ENCODE results near the gene PMM2.
"Not testable (repeated sequence)": the region's sequence is repeated elsewhere in the genome, so short reads cannot be mapped to it uniquely, and the experiment has no call there.

The PMM2 gene

DNA sequence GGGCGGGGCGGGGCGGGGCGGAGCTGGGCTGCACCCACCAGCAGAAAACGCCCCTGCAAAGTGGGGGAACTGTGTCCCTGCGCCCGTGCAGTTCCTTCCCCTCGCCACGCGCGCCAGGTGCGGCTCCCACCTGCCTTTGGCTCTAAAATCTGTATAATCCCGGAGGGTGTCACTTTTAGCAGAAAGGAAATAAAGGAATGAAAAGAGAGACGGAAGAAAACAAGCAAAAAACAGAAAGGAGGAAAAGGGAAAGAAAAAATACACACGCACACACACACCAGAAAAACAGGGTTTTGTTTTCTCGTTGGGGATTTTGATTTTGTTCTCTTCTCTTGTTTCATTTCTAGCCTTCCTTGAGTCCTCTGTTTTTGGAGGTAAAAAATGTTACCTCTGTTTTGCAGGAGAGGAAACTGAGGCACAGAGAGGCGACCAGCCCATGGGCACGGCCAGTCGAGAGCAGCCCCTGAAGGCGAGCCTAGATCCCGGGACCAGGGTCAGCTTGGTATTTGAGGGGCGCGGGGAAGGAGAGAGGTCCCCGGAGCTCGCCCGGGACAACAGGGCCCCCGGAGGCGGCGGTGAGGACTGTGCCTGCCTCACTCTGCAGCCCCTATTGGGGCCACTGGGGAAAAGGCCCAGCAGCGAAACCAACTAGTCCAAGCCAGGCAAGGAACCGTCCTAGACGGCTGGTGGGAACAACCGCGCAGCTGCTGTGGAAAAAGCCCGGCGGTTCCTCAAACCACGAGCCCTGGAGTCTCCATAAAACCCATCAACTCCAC lies 71.8 kb downstream of the PMM2 start:
- no peak for DNase-seq

- DNase-seq: not testable (repeated sequence)
Measured at GRCh38 chr16:8869988-8870241, 72.3 kb downstream of the PMM2 start.

GRCh38 chr16:8872071-8872470 lies 74.4 kb downstream of the PMM2 start:
- no peak for DNase-seq

GRCh38 chr16:8872967-8873865 lies 75.6 kb downstream of the PMM2 start:
- no peak for DNase-seq

- DNase-seq: not testable (repeated sequence)
Measured at GRCh38 chr16:8873866-8874195, 76.2 kb downstream of the PMM2 start.

DNA sequence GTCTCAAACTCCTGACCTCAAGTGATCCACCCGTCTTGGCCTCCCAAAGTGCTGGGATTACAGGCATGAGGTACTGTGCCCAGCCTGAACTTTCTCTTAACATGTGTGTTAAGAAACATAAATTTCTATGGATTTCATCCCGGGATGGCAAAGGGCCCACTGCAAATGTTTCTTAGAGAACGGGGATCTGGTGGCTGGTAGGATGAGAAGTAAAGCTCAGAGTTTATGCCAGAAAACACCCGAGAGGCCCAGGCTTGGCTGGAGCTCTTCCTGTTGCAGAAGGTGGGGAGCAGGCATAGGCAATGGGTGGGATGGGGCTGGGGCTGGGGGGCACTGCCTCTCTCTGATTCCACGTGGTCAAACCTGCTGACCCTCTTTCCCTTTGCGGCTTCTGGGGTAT lies 76.7 kb downstream of the PMM2 start:
- DNase-seq: no peak

GRCh38 chr16:8875317-8875716 lies 77.7 kb downstream of the PMM2 start:
- not testable (repeated sequence) for DNase-seq

GRCh38 chr16:8877894-8878522 lies 80.4 kb downstream of the PMM2 start:
- DNase-seq: no peak

- no peak for DNase-seq
Measured at GRCh38 chr16:8878523-8878911, 80.9 kb downstream of the PMM2 start.

GRCh38 chr16:8880839-8881510 lies 83.3 kb downstream of the PMM2 start:
- no peak for DNase-seq

DNA sequence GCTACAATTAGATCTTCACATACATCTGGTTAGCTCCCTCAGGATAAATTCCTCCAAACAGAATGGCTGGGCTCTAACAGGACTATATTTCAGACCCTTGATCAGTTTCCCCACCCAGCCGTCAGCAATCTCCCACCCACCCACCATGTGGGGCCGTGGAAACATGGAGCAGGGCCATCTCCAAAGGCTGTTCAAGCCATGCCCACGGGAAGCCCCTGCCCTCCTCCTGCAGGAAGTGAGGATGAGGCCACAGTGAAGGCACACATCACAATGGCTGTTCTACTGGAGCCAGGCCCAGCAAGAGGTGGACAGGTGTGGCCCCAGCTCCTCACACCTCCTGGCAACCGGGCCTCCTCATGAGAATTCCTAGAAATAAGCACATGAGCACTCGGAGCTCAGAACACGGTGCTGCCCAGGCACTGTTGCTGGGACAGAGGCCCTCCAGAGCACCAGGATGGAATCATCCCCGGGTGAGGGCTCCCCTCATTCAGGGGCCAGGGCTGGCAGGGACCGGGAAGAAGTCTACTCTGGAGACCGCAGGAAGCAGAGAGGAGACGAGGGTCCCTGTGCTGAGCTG lies 84.5 kb downstream of the PMM2 start, which contains the start of gene LITAFD:
LITAFD (plus strand) TSS at position 311 of the 577 bp plus-strand sequence. CDS start 2,005 bp downstream, outside the sequence.
- no peak for DNase-seq

DNA sequence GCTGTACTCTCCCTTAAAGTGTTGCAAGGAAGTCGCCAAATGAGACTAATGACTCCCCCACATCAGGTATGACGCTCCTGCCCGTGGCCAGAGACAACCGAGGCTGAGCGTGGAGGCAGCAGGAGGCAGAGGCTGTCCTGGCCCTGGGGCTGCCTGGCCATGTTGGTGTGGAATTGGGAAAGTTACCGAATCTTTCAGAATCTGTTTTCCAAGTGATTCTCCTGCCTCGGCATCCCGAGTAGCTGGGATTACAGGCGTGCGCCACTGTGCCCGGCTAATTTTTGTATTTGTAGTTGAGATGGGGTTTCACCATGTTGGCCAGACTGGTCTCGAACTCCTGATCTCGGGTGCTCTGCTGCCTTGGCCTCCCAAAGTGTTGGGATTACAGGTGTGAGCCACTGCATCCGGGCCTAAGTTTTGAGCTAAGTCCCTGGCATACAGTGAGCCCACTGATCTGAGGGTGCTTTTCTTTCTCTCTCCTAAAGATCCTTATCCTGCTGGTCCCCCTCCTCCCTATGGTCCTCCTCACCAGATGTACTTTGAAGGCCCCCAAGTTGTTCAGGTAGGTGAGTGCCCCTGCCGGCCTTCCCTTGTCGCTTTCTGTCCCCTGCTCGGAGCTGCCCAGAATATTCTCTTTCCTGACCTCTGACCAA lies 85.2 kb downstream of the PMM2 start:
- DNase-seq: no peak

GRCh38 chr16:8885674-8886592 lies 88.3 kb downstream of the PMM2 start:
- no peak for DNase-seq

DNA sequence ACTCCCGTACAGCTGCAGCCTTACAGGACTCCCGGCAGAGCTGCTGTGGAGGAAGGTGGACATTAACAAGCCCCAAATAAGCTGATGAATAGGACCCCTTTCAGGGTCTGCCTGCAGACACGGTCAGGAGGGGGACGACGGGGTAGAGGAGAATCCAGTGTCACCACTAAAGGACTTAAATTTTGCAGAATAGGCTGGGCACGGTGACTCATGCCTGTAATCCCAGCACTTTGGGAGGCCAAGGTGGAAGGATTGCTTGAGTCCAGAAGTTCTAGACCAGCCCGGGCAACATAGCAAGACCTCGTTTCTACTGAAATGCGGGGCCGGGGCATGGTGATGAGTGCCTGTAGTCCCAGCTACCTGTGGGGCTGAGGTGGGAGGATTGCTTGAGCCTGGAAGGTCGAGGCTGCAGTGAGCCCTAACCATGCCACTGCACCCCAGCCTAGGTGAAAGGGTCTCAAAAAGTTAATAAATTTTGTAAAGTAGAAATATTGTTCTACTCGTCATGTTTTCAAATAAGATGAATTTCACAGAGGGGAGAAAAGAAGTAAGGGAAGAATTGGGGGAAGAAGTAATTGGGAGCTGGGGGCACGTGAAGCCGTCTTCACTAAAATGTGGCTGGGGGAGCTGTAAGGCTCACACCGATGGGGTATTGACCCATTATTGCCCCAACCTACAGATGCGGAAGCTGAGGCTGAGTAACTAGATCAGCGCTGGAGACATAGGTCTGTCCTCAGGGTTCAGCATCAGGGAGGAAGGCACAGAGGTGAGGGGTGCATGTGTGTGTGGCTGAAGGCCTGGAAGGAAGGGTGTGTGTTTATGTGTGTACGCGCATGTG lies 89.2 kb downstream of the PMM2 start:
- no peak for DNase-seq

DNA sequence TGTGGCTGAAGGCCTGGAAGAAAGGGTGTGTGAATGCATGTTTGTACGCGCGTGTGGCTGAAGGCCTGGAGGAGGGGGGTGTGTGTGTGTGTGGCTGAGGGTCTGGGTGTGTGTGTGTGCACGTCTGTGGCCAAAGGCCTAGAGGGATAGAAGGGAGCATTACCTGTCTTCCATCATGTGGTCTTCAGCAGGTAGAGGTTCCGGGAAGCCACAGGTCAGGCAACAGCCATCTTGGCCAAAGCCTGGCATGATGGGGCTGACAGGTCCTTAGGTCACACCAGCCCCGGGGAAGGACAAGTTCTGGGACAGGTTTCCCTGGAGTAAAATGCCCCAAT lies 89.8 kb downstream of the PMM2 start:
- no peak for DNase-seq

DNA sequence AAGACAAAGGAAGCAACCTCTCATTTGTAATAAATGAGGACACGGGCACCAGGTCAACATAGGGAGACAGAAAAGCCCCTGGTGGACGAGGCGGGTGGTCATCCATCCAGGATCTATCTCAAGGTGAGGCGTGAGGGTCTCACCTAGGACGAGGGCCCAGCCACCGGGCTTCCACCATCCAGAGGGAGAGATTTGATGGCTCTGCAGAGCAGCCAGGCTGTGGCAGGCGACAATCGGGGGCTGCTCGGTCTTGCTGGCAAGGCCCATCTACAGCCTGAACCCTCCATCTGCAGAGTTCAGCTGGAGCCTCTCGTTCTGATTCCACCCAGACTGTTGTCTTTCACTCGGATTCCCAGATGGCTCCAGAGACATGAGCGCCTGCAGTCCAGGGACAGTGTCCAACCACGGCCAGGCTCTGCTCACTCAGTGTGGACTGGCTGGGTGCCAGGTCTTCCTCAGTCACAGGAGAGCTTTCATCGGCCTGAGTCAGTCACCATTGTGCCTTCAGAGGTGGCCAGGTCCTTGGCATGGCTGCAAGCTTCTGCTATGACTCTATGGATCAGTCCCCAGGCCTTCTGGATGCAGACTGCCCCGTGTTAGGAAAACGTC lies 90.4 kb downstream of the PMM2 start:
- no peak for DNase-seq

DNA sequence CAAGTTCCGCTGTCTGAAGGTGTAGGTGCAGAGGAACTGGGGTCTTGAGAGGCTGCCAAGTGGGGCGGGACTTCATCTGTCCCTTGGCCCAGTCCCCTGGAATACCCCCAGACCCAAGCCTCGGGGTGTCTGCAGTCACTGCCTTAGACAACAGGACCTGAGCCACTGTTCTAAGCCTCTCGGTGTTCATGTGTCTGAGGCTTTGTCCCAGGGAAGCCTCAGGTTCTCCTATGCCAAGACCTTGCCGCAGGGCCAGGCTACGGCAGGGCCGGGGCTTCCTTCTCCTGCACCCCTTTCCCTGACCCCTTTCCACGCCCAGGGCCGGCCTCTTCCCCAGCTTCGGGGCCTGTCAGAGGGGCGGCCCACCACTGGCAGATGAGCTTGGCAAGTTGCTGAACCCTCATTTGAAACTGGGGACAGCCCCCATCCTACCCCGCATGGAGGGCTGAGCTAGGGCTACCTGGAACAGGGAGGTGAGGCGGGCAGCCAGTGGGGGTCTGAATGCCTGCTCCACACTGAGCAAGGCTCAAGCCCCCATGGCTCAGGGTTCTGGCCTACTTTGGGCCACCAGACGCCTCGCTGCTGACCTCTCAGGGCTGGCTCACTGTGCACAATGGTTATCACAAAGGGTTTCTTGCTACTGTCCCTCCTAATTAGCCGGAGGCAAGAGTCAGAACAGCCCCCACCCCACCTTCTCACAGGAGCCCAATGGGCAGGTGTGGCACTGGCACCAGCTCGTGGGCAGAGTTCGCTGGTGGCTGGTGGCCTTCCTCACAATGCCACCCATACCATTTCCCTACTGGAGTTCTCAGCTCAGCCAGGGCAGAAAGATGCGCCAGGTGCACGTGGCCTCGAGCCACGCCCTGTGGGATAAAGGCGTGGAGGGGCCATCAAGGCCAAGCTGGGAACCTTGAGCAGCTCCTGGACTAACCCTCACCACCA lies 91.6 kb downstream of the PMM2 start:
- no peak for DNase-seq

DNA sequence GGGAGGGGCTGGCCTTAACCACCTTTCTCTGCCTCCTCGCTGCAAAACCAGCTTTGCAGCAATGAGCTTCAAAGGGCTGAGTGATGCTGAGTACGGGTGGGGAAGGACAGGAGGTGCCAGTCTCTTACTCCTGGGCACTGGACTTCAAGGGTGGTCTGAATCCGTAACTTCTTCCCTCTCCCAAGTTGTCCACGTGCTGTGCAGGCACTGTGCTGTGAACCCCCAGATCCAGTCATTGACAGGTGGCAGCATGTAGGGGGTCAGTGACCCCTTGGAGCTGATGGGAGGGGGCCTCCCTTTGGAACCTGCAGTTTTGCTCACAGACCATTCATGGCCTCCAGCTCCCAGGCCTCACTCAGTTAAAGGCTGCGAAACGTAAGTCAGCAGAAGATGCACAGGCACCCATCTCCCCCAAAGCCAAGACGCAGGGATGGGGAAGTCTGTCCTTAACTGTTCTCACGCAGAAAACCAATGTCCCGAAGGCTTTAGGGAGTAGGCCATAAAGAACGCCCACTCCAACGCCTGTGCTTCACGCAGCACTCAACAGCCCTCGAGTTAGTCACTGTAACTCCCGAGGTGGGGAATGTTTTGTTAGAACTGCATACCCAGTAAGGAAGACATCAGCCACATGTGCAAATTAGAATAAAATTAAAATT lies 92.4 kb downstream of the PMM2 start:
- no peak for DNase-seq
